Bronchial epithelial cell (primary cell): ENCODE measurements around the gene BANF2. TPM values are rescaled to one million over a fixed set of nuclear protein-coding genes. Genes with fewer than 3 reads are reported as not detected.

Source experiments
- DNase-seq: peaks from one replicate; pipeline ENCODE4 v3.0.0-alpha.2; 2010; ENCODE audit warnings: low read depth
- FAIRE-seq: peaks from 2 replicates; lab custom pipeline; 2011; peaks lifted over from hg19 to GRCh38; lab: Jason Lieb, UNC
- H3K27me3 ChIP-seq: 2 replicates; pipeline ENCODE4 v1.5.1; 2011; ENCODE audit warnings: low read length; ENCODE audit not compliant: control insufficient read depth, insufficient read depth
- H3K36me3 ChIP-seq: 2 replicates; pipeline ENCODE4 v1.5.1; 2011; ENCODE audit warnings: low read length; ENCODE audit not compliant: control insufficient read depth, insufficient read depth
- H3K4me3 ChIP-seq: 2 replicates; pipeline ENCODE4 v1.5.1; 2011; ENCODE audit warnings: mild to moderate bottlenecking, low read depth, low read length, control low read depth
- CTCF ChIP-seq: IDR thresholded peaks from 2 replicates; pipeline ENCODE4 v1.5.1; 2011; ENCODE audit warnings: mild to moderate bottlenecking, moderate library complexity, low read length, control low read depth, inconsistent platforms; ENCODE audit not compliant: insufficient read depth, severe bottlenecking
- total RNA-seq: library from RNA; depleted of rRNA; stranded (reverse); fragments of >200 nt; gene quantifications from 2 replicates; pipeline ENCODE4 v1.2.1, GENCODE V29; 2014

The BANF2 gene
- total RNA-seq, 1 donor from 2014 or later: not detected

DNA sequence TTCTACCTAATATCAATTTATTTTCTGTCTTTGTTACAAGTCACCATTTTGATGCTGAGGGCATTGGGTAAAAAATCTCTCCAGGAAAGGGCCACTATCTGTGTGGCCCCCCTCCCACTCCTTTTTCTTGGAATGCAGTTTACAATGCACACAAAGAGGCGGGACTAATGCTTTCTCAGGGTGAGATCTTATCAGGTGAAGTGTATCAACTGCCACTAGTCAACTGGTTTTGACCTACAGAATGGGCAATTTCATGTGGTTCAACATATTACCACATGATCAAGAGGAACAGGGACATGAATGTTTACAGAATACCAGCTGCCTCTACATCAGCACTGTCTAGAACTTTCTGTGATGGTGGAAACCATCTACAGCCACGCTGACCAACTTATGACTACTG, 21.5 kb upstream of the BANF2 start:
- Histone ChIP-seq H3K36me3 (peaks cover 5% of the 10 kb centered on the region), H3K4me3 (no peak overlapping the region), H3K27me3 (peaks cover 5% of the 10 kb centered on the region)
- TF ChIP-seq CTCF: no peak
- DNase-seq: no peak
- FAIRE-seq: no peak

- FAIRE-seq: no peak
- TF ChIP-seq CTCF: no peak
- no peak for DNase-seq
- H3K36me3 ChIP-seq: peaks cover 5% of the 10 kb centered on the region
- peaks cover 11% of the 10 kb centered on the region for H3K27me3 ChIP-seq
- H3K4me3 ChIP-seq: no peak overlapping the region
These were observed 20.9 kb upstream of the BANF2 start for GRCh38 chr20:17678886-17679285.

- FAIRE-seq (no peak), DNase-seq (peak; percentile 69)
- Histone ChIP-seq H3K36me3 (peaks cover 3% of the 10 kb centered on the region), H3K27me3 (peaks cover 22% of the 10 kb centered on the region), H3K4me3 (peak overlapping the region; percentile 91)
- no peak for TF ChIP-seq CTCF
These were observed 19.6 kb upstream of the BANF2 start for GRCh38 chr20:17679941-17680835.

GRCh38 chr20:17680836-17681725, 18.7 kb upstream of the BANF2 start:
- Histone ChIP-seq H3K27me3 (peaks cover 22% of the 10 kb centered on the region), H3K36me3 (peaks cover 3% of the 10 kb centered on the region), H3K4me3 (peak overlapping the region; percentile 91)
- FAIRE-seq (no peak), DNase-seq (peak; percentile 29)
- TF ChIP-seq CTCF: peak; percentile 72

DNA sequence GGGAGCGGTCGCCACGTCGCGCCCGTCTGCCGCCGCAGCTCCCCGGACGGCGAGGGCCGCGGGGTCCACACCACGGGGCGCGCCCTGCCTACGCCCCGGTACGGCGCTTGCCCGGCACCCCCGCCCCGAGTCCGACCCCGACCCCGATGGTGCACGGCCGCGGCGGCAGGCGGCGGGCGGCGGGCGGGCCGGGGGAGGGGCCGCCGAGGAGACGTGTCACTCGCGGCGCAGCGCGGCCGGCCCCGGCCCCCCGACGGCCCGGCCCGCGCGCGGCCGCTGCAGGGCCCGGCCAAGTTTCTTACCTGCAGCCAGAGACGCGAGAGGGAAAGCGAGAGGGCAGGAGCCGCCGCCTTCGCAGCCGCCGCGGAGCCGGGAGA, 18.1 kb upstream of the BANF2 start:
- peaks cover 22% of the 10 kb centered on the region for H3K27me3 ChIP-seq
- FAIRE-seq: no peak
- H3K4me3 ChIP-seq: peak overlapping the region; percentile 91
- H3K36me3 ChIP-seq: peaks cover 3% of the 10 kb centered on the region
- DNase-seq: no peak
- no peak for TF ChIP-seq CTCF
